HL-60/S4 treated with phorbol 12-myristate 13-acetate at 8.2 ng/mL for 4 days and 3 days (cell line): ENCODE data around the gene GPR12.

ENCODE experiments used
- in situ Hi-C: fragments of 300-500 bp; cut with MboI; formaldehyde crosslinking; loops from 2 replicates; pipeline ENCODE4 v1.15.0; 2022; ENCODE audit warnings: low sequenced_read_pairs

GPR12 gene

DNA sequence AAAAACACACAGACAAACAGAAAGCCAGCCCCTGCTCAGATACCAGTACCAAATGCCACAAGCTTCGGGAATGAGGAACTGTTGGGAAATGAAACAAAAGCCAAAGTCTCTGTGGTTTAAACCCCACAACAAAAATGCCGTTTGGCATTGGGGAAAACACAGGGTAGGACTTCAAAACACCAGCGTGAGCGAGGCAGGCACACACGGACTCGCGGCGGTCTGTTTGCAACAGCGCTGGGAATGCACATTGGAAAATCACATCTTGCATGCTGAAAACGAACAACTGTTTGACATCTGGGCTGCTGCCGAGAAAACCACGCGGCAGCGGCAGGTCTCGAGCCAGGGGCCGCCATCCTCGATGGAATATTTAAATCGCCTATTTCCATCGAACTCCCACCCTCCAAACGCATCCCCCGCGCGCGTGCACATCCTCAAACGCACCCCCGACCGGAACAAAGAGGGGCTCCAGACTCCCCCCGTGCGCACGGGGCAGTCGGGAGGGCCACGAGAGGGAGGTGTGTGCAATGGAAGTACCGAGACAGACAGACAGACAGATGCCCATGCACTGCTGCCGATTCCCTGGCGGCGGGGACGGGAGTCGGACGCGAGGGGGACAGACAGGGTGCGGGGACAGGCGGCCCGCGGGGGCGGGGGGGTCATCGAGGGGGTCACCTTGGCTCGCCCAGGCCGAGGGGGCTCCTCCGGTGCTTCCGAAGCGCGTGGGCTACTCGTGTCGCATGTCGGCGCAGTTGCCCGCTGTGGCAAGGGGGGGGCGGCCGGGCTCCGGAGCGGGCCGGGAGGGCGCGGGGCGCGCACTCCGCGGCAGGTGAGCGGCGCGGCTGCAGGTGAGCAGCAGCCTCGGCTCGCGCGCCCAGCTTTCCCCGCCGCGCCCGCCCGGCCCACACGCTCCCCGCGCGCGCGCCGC lies at the start of gene GPR12:
Gene GPR12 (minus strand): TSS at position 880 of the 925 bp plus-strand sequence. CDS start 959 bp downstream, outside the sequence.
- in situ Hi-C loops: no loop called here

DNA sequence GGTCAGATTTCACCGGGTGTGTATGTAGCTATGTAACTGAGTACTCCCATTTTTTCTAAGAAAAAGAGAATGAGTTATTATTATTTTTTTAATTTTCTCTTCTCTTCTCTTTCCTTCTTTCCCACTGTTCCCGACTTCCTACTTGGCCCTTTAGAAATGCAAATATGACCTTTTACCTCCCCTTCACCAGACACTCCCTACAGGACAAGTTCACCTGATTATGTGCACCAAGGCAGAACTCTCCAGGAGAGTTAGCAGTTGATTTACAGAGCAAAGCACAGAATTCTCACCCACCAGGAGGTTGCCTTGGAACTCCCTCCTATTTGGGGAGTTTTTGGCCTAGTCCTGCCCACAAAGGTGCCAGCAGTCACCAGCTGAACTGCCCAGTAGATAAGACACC lies 49.5 kb upstream of the GPR12 start:
- in situ Hi-C loops: no loop called here

DNA sequence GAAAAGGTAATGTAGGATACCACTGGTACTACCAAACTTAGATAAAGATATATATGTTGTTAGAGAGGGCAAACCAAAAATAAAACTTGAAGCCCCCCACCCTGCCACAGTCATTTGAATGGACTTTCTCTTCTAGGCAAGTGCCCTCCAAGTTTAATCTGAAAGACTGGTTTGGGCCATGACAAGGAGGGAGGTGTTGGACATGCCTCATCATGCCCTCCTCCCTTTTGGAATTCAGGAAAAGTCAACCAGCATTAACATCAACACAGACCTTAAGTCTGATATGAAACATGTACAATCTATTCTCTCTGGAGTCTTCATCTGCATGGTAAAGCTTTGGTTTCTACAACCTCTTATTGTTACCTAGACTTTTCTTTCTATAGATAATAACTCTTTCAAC lies 46.3 kb upstream of the GPR12 start:
- in situ Hi-C loops: no loop called here

GRCh38 chr13:26787961-26788360 lies 27.4 kb upstream of the GPR12 start:
- in situ Hi-C loops: no loop called here

GRCh38 chr13:26786651-26787295 lies 26.2 kb upstream of the GPR12 start:
- in situ Hi-C loops: no loop called here

DNA sequence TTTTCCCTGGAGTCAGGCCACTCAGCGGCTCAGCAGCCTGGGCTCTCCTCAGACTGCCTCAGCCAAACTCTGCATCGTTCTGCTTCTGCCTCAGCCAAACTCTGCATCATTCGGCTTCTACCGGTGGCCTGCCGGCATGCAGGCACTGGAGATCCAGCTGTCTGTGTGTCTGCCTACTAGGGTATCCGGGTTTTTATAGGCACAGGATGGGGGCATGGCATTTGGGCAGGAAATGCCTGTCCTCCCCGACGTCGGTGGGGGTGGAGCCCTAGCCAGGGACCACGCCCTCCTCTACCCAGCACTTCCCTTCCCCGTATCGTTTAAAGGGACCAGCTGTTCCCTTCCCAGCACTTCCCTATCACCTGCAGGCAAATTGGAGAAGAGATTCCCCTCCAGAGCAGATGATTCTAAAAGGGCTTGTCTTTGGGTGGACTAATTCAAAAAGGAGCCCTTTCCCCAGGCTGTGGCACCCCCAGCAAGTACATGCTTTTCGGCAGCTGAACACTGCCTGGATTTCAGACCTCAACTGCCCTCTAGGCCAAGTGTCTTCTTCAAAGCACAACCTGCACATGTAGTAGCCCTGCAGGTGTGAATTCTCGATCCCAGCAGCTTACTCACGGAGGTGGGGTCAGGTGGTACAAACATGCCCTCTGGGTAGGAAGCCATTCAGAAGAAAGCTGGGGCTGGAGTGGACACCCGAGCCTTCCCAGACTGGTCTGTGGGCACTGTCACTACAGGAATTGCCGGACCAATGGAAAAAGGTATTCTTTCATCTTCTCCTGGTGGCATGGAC lies 25.4 kb upstream of the GPR12 start:
- in situ Hi-C loops: no loop called here

DNA sequence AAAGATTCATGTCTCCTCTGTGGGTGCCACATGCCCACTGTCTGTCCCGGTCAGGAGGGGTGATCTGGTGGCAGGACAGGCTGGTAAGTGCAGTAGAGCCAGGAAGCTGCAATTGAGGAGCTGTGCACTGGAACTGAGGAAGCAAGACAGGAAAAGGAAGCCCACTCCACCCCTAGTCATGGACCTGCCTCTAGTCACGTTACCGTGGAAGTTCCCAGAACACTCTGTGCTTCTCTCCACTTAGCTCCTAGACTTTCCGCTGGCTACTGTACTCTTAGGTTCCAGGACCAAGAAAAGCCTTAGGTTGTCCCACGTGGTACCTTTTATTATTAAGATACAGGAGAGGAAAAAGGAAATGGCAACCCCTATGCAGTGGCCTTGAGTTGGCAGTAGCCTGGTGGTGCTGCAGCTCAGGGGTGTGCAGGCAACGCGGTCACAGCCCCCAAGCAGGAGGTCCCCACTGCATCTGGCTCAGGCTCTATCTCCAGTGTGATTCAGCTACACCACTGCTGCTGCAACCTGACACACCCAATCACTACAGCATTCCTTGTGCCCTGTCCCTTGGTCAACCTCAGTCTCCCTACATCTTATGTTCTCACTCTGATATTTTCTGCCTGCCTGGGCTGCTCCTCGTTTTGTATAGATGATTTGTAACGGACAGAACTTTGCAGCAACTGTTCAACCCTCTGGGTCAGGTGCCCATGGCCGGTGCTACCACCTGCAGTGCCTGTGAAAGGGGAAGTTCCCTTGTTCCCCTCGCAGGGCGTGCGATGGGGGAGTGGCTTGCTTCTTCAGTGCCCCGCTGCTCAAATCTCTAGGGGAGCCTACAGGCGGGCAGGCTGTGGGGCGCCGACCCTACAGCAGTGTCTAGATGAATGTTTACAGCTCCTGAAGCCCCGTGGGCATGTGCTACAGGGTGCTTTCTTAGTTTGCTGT lies 24.4 kb upstream of the GPR12 start:
- in situ Hi-C loops: no loop called here

GRCh38 chr13:26780411-26780810 lies 19.8 kb upstream of the GPR12 start:
- in situ Hi-C loops: no loop called here

GRCh38 chr13:26779321-26779720 lies 18.7 kb upstream of the GPR12 start:
- in situ Hi-C loops: no loop called here

DNA sequence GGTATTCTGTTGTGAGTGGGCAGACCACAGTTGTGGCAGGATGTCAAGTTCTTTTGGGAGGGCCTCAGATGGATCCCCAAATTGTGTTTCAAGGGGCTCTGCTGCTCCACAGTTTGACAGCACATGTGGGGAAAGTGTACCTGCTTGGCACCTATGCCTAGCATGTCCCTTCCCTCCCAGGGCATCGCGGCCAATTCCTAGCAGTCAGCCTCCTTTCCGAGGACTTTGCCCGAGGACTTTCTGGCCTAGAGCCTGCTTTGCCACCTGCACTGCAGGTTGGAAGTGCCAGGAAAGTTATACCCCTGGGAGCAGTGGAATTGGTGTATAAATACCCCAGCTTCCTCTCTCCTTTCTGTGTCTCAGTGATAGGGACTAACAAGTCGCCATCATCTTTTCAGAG lies 11.9 kb upstream of the GPR12 start:
- in situ Hi-C loops: no loop called here

- in situ Hi-C loops: no loop called here
Measured at GRCh38 chr13:26771796-26772195, 11.2 kb upstream of the GPR12 start.

GRCh38 chr13:26762745-26763345 lies 2.3 kb upstream of the GPR12 start:
- in situ Hi-C loops: no loop called here

GRCh38 chr13:26760832-26761582 lies 421 bp upstream of the GPR12 start:
- in situ Hi-C loops: no loop called here

DNA sequence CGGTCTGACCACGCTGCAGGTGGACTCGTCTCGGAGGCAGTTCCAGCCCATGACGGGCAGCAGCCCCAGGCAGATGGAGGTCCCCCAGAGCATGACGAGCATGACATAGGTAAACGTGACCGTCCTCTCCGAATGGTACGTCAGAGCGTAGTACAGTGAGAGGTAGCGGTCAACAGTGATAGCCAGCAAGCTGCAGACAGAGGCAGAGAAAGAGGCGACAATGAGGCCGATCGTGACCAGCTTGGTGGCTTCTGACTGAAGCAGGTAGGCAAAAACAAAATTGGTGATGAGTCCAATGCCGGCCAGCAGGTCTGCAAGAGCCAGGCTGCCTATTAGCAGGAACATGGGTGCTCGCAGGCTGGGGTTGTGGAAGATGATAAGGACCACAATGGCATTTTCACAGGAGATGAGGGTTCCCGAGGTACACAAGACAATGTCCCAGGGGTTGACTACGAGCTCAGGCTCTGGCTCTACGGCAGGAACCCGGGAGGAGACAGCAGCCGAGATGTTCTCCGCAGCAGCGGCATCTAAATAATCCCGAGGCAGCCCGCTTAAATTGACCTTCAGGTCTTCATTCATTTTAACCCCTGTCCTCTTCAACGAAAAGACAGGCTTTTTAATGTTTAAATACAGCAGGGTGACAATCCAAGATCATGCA lies 1.2 kb downstream of the GPR12 start:
- in situ Hi-C loops: no loop called here

DNA sequence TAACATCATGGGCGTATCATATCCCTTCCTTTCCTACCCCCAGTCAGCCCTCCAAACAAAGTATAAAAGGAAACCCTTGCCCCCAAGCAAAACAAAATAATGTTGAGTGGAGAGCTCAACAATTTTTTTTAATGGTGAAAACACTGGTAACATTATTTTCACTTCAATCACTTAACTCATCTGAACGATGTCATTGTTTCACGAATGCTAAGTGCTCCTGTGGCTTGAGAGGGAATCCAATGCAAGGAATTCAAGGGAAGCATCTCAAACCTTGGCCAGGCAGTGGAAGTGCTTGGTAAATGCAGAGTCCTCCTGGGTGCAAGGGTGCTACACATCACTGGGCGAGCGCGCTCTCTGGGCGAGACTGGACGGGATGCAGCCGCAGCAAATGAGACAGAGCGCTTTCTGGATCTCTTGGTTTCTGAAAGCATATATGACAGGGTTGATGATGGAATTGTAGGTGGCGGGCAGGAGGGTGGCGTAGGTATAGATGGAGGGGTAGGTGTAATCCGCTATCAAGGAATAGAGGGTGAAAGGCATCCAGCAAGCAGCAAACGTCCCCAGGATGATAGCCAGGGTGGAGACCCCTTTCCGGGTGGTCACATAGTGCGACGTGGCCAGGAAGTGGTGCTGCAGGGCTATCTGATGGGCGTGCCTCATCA lies 2.0 kb downstream of the GPR12 start:
- in situ Hi-C loops: no loop called here

GRCh38 chr13:26756961-26757360 lies 3.6 kb downstream of the GPR12 start:
- in situ Hi-C loops: no loop called here

- in situ Hi-C loops: no loop called here
Measured at GRCh38 chr13:26752671-26753070, 7.9 kb downstream of the GPR12 start.

DNA sequence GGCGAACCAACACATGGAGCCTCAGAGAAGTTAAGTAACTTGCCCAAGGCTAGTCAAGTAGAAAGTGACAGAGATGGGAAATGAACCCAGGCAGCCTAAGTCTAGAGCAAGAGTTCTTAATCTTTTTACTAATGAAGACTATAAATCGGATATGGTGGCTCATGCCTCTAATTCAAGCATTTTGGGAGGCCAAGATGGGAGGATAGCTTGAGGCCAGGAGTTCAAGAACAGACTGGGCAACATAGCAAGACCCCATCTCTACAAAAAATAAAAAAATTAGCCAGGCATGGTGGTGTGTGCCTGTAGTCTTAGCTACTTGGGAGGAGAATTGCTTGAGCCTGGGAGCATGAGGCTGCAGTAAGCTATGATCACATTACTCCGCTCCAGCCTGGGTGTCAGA lies 10.7 kb downstream of the GPR12 start:
- in situ Hi-C loops: no loop called here
